Left cardiac atrium (tissue), 4 donors: ENCODE data around the gene AHCYL2. TPM values are rescaled to one million over a fixed set of nuclear protein-coding genes. Genes with fewer than 3 reads are reported as not detected.
"Not testable (repeated sequence)": the region's sequence is repeated elsewhere in the genome, so short reads cannot be mapped to it uniquely, and the experiment has no call there.

Source experiments
- ATAC-seq, 2 donors: fragments of 200-7000 bp; cut with Tn5 transposase; one replicate each; pipeline ENCODE4 v1.9.1; 2020; ENCODE audit warnings: mild to moderate bottlenecking in 2 of 2, moderate library complexity in 2 of 2
- DNase-seq: peaks from one replicate; pipeline ENCODE4 v3.0.0-alpha.2; 2020
- intact Hi-C, 2 donors: fragments of 100-400 bp; cut with DNase I; formaldehyde crosslinking; loops; one replicate each; pipeline versions ENCODE4 v1.14.1 to v1.15.1; 2022 to 2023
- total RNA-seq, 2 donors: library from RNA; stranded (reverse); fragmentation: NEBNext Ultra II Directional; extraction: Animal tissue kit (Norgen Biotek cat#: 25700); gene quantifications; one replicate each; pipeline ENCODE4 v1.2.1, GENCODE V29; 2021
- donor health status: DM: no; HTN: yes; CAD: no.
- donor health status: DM: no; HTN: yes; CAD: no; lungs with severe emphysema.
- donor health status: DM: yes; HTN: yes; CAD: no.
- donor health status: Dilated cardiomyopathy.

AHCYL2 gene
- total RNA-seq, 2 donors from 2014 or later: 5.7 to 6.4 TPM

- ATAC-seq (no peak), DNase-seq (no peak)
- intact Hi-C loops: no loop called here
Observed at GRCh38 chr7:129205987-129206785, 18.6 kb upstream of the AHCYL2 start.

GRCh38 chr7:129208667-129209066, 16.2 kb upstream of the AHCYL2 start:
- DNase-seq (no peak), ATAC-seq (no peak)
- intact Hi-C loops: no loop called here

- DNase-seq (no peak), ATAC-seq (no peak)
- intact Hi-C loops: no loop called here
Observed at GRCh38 chr7:129209067-129209926, 15.5 kb upstream of the AHCYL2 start.

- DNase-seq (peak; percentile 86), ATAC-seq (peak; percentile 92 to 95)
- intact Hi-C loops: loop anchor here (1.0 to 10.0 kb wide), 2 partner anchors 46 kb away; no protein-coding TSS in a partner anchor
Observed at GRCh38 chr7:129210256-129210988, 14.4 kb upstream of the AHCYL2 start.

GRCh38 chr7:129210989-129211312, 13.9 kb upstream of the AHCYL2 start:
- intact Hi-C loops: loop anchor here (1.0 to 10.0 kb wide), 2 partner anchors 46 to 47 kb away; no protein-coding TSS in a partner anchor
- ATAC-seq (peak; percentile 12 to 31), DNase-seq (no peak)

- DNase-seq (no peak), ATAC-seq (no peak)
- intact Hi-C loops: loop anchor here in 1 of 2 donors (10.0 kb wide), 1 partner anchor 47 kb away; no protein-coding TSS in a partner anchor
Observed at GRCh38 chr7:129212126-129212525, 12.7 kb upstream of the AHCYL2 start.

GRCh38 chr7:129212596-129212995, 12.2 kb upstream of the AHCYL2 start:
- no peak for ATAC-seq
- intact Hi-C loops: loop anchor here in 1 of 2 donors (10.0 kb wide), 1 partner anchor 48 kb away; no protein-coding TSS in a partner anchor
- DNase-seq: no peak

GRCh38 chr7:129213828-129214227, 11.0 kb upstream of the AHCYL2 start:
- DNase-seq (no peak), ATAC-seq (no peak)
- intact Hi-C loops: loop anchor here in 1 of 2 donors (10.0 kb wide), 1 partner anchor 49 kb away; no protein-coding TSS in a partner anchor

GRCh38 chr7:129215691-129216090, 9.1 kb upstream of the AHCYL2 start:
- not testable (repeated sequence) for ATAC-seq, DNase-seq
- intact Hi-C loops: loop anchor here (5.0 to 10.0 kb wide), 3 partner anchors 51 to 257 kb away; no protein-coding TSS in a partner anchor

- intact Hi-C loops: loop anchor here (5.0 to 10.0 kb wide), 3 partner anchors 51 to 256 kb away; no protein-coding TSS in a partner anchor
- not testable (repeated sequence) for DNase-seq
Observed at GRCh38 chr7:129216101-129216715, 8.6 kb upstream of the AHCYL2 start.

GRCh38 chr7:129216821-129217416, 7.9 kb upstream of the AHCYL2 start:
- not testable (repeated sequence) for ATAC-seq, DNase-seq
- intact Hi-C loops: loop anchor here (5.0 to 10.0 kb wide), 3 partner anchors 52 to 255 kb away; no protein-coding TSS in a partner anchor

More at GRCh38 chr7:129216101-129216715, 8.6 kb upstream of the AHCYL2 start:
- not testable (repeated sequence) for ATAC-seq

- DNase-seq (peak; percentile 88), ATAC-seq (peak; percentile 91 to 92)
- intact Hi-C loops: loop anchor here (2.0 to 10.0 kb wide), 4 partner anchors 54 to 254 kb away; no protein-coding TSS in a partner anchor
Observed at GRCh38 chr7:129218514-129219062, 6.2 kb upstream of the AHCYL2 start.

- intact Hi-C loops: loop anchor here (2.0 to 10.0 kb wide), 4 partner anchors 54 to 253 kb away; no protein-coding TSS in a partner anchor
- ATAC-seq, DNase-seq: not testable (repeated sequence)
Observed at GRCh38 chr7:129219166-129219565, 5.7 kb upstream of the AHCYL2 start.

GRCh38 chr7:129222064-129222463, 2.8 kb upstream of the AHCYL2 start:
- DNase-seq: no peak
- ATAC-seq: no peak
- intact Hi-C loops: no loop called here

- ATAC-seq (peak; percentile 48 to 59), DNase-seq (peak; percentile 61)
- intact Hi-C loops: no loop called here
Observed at GRCh38 chr7:129225206-129225930, 538 bp downstream of the AHCYL2 start.

GRCh38 chr7:129225931-129226572, 1.2 kb downstream of the AHCYL2 start:
- no peak for ATAC-seq
- intact Hi-C loops: no loop called here
- no peak for DNase-seq
